Measurements from ENCODE around the gene RAET1G.
"Not testable (repeated sequence)": the region's sequence is repeated elsewhere in the genome, so short reads cannot be mapped to it uniquely, and the experiment has no call there.

The RAET1G gene

GRCh38 chr6:149895048-149895590 is 27.8 kb downstream of the RAET1G start:
- DNase-seq (ENCODE audit: low read depth), result peak; percentile 68

GRCh38 chr6:149891864-149892263 is 31.1 kb downstream of the RAET1G start:
- not testable (repeated sequence) for DNase-seq (ENCODE audit: low read depth)

GRCh38 chr6:149891259-149891658 is 31.7 kb downstream of the RAET1G start:
- DNase-seq (ENCODE audit: low read depth), result no peak

GRCh38 chr6:149890629-149891045 is 32.3 kb downstream of the RAET1G start:
- DNase-seq (ENCODE audit: low read depth), result no peak

- no peak for DNase-seq (ENCODE audit: low read depth)
These were observed 33.6 kb downstream of the RAET1G start for GRCh38 chr6:149889326-149889725.

GRCh38 chr6:149888659-149889058 is 34.3 kb downstream of the RAET1G start:
- peak; percentile 52 for DNase-seq (ENCODE audit: low read depth)

GRCh38 chr6:149888093-149888492 is 34.8 kb downstream of the RAET1G start:
- no peak for DNase-seq (ENCODE audit: low read depth)

GRCh38 chr6:149887343-149887742 is 35.6 kb downstream of the RAET1G start:
- DNase-seq (ENCODE audit: low read depth), result no peak

GRCh38 chr6:149885888-149886287 is 37.0 kb downstream of the RAET1G start:
- no peak for DNase-seq (ENCODE audit: low read depth)

- DNase-seq (ENCODE audit: low read depth), result no peak
These were observed 38.3 kb downstream of the RAET1G start for GRCh38 chr6:149884617-149885016.

GRCh38 chr6:149884215-149884614 is 38.7 kb downstream of the RAET1G start:
- DNase-seq (ENCODE audit: low read depth), result no peak

GRCh38 chr6:149881860-149882259 is 41.1 kb downstream of the RAET1G start:
- DNase-seq (ENCODE audit: low read depth), result no peak

GRCh38 chr6:149881066-149881766 is 41.7 kb downstream of the RAET1G start:
- DNase-seq (ENCODE audit: low read depth), result no peak

- DNase-seq (ENCODE audit: low read depth), result no peak
These were observed 45.3 kb downstream of the RAET1G start for GRCh38 chr6:149877659-149878058.

- DNase-seq (ENCODE audit: low read depth), result no peak
These were observed 46.5 kb downstream of the RAET1G start for GRCh38 chr6:149876241-149876933.

- DNase-seq (ENCODE audit: low read depth), result no peak
These were observed 50.7 kb downstream of the RAET1G start for GRCh38 chr6:149872233-149872632.

GRCh38 chr6:149871182-149871581 is 51.7 kb downstream of the RAET1G start:
- no peak for DNase-seq (ENCODE audit: low read depth)

- DNase-seq (ENCODE audit: low read depth), result no peak
These were observed 53.5 kb downstream of the RAET1G start for GRCh38 chr6:149869275-149869892.

- DNase-seq (ENCODE audit: low read depth), result no peak
These were observed 54.9 kb downstream of the RAET1G start for GRCh38 chr6:149867876-149868640.

Data from GM04504 (cell line).